Brain microvascular endothelial cell (primary cell): ENCODE measurements around the gene SCGB3A1.

ENCODE experiments used
- DNase-seq: peaks from one replicate; pipeline ENCODE4 v3.0.0-alpha.2; 2020
- H3K27ac ChIP-seq: fragments of 250-450 bp; sonication (Bioruptor Pico); 2 replicates; pipeline ENCODE4 v1.5.1; 2020; ENCODE audit warnings: mild to moderate bottlenecking, moderate library complexity
- H3K27me3 ChIP-seq: fragments of 250-450 bp; sonication (Bioruptor Pico); replicated peaks from 2 replicates; pipeline ENCODE4 v1.5.1; 2020; ENCODE audit warnings: mild to moderate bottlenecking
- H3K36me3 ChIP-seq: fragments of 250-450 bp; sonication (Bioruptor Pico); replicated peaks from 2 replicates; pipeline ENCODE4 v1.5.1; 2020; ENCODE audit warnings: mild to moderate bottlenecking
- H3K4me3 ChIP-seq: 2 replicates; pipeline ENCODE4 v1.5.1; 2011; ENCODE audit warnings: low read depth, mild to moderate bottlenecking, control low read depth, low read length, moderate library complexity
- in situ Hi-C: cut with HindIII; loops from 2 replicates; pipeline ENCODE4 v1.10.0; 2017; ENCODE audit warnings: low sequenced_read_pairs, low pct_ligation_motif_present
- TF ChIP-seq, protein P1 (sequence below): IDR thresholded peaks from 2 replicates; pipeline ENCODE4 v1.5.1; 2011; ENCODE audit warnings: low read depth, mild to moderate bottlenecking, moderate library complexity, low read length, control low read depth, inconsistent platforms; ENCODE audit errors: missing control alignments

SCGB3A1 gene

DNA sequence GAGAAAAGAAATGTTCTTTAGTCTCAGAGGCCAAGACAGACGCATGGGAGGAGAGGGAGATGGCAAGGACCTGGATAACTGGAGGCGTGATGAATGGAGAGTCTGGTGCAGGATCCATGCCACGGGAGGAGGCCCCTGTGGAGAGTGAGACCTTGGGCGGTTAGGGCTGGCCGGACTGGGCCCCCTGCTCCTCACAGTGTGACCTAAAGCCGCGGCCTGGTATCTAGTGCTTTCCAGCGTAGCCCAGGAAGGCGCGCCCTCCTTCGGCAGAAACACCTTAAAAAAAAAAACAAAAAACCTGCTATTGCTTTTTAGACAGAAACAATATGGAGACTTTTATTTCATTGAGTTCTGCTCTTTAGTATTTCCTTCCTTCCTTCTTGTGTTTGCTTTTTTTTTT, 33.1 kb downstream of the SCGB3A1 start:
- Histone ChIP-seq H3K36me3 (no peaks in the 10 kb centered on the region), H3K4me3 (no peak overlapping the region), H3K27ac (no peak overlapping the region), H3K27me3 (no peaks in the 10 kb centered on the region)
- TF ChIP-seq, protein P1, sequence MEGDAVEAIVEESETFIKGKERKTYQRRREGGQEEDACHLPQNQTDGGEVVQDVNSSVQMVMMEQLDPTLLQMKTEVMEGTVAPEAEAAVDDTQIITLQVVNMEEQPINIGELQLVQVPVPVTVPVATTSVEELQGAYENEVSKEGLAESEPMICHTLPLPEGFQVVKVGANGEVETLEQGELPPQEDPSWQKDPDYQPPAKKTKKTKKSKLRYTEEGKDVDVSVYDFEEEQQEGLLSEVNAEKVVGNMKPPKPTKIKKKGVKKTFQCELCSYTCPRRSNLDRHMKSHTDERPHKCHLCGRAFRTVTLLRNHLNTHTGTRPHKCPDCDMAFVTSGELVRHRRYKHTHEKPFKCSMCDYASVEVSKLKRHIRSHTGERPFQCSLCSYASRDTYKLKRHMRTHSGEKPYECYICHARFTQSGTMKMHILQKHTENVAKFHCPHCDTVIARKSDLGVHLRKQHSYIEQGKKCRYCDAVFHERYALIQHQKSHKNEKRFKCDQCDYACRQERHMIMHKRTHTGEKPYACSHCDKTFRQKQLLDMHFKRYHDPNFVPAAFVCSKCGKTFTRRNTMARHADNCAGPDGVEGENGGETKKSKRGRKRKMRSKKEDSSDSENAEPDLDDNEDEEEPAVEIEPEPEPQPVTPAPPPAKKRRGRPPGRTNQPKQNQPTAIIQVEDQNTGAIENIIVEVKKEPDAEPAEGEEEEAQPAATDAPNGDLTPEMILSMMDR = no peak
- in situ Hi-C loops = no loop called here
- no peak for DNase-seq

DNA sequence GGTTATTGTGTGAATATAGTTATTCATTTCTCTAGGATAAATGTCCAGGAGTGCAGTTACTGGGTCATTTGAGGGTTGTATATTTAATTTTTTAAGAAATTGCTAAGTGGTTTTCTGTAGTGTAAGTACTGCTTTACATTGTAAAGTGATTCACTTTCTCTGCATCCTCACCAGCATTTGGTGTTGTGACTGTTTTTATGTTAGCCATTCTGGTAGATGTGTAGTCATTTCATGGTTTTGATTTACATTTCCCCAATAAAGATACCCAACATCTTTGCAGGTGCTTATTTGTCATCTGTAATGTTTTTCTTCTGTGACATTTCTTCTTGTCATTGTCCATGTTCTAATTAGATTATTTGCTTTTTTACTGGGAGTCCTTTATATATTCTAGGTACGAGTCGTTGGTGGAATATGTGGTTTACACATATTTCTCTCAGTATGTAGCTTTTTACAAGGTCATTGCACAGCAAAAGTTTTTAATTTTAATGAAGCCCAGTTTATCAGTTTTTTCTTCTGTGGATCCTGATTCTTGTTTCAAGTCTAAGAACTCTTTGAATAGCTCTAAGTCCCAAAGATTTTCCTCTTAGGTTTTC, 34.0 kb downstream of the SCGB3A1 start:
- in situ Hi-C loops = no loop called here
- no peak overlapping the region for H3K27ac ChIP-seq
- TF ChIP-seq, protein P1 = no peak
- no peak overlapping the region for H3K4me3 ChIP-seq
- H3K27me3 ChIP-seq = no peaks in the 10 kb centered on the region
- no peaks in the 10 kb centered on the region for H3K36me3 ChIP-seq
- no peak for DNase-seq

DNA sequence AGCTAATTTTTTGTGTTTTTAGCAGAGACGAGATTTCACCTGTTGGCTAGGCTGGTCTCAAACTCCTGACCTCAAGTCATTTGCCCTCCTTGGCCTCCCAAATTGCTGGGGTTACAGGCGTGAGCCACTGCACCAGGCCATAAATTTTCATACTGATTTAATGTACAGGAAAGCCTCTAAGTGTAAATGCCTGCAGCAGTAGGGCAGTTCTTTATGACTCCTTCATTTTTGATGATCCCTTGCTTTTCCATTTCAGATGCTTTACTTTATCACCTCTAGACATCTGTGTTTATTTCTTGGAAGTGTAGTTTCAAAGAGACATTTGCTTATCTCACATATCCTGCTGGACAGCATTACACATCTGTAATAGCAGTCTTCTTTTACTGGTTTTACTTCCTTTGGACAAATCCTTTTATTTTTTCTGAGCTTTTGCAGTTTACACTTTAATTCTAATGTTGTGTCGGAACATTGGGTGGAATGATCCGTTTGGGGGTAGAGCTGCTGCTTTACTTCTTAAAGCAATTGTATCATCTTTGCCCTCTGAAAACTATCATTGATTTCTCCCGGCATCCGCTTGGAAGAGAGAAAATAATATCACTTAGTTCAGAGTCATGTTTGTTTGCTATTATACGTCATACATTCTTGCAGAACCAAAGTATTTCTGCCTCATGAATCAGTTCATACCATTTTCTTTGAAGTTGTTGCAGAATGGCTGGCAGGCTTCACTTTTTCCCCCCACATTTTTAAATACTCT, 36.0 kb downstream of the SCGB3A1 start:
- TF ChIP-seq, protein P1 = no peak
- Histone ChIP-seq H3K36me3 (no peaks in the 10 kb centered on the region), H3K27me3 (no peaks in the 10 kb centered on the region), H3K4me3 (no peak overlapping the region), H3K27ac (peak overlapping the region; percentile 43)
- peak; percentile 7 for DNase-seq
- in situ Hi-C loops = no loop called here

DNA sequence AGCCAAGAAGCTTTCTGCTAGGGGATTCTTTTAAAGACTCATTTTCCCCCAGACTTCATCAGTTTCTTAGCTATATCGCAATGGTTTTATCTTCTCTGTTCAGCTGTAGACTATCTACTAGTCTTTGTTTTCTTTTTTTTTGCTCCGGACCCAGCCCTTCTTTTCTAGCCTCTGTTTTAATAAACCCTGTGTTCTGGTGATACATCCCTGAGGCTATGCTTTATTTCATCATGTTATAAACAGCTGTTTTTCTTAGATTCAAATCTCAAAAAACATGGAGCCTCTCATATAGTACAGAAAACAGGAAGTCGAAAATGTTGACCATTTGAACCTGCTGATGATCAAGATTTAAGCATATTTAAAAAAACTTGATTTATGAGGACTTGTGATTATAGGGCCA, 37.8 kb downstream of the SCGB3A1 start:
- TF ChIP-seq, protein P1 = no peak
- Histone ChIP-seq H3K4me3 (no peak overlapping the region), H3K27me3 (no peaks in the 10 kb centered on the region), H3K36me3 (peaks cover 5% of the 10 kb centered on the region), H3K27ac (no peak overlapping the region)
- in situ Hi-C loops = no loop called here
- no peak for DNase-seq

DNA sequence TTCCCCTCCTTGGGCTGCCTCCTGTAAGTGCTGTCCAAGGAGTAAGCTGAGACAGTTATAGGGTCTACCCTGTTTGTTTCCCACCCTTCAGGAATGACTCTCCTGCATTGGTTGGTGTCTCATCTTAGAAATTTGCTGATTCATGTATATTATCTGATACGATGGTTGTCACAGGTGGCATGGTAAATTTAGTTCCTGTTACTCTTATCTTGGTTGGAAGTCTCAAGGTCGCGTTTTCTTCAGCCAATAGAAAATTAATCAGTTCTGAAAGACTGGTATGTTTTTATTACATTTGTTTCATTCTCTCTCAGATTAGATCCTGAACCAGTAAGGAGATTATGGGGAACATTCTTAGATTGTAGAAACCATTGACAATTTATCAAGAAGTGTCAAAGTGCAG, 42.7 kb downstream of the SCGB3A1 start:
- Histone ChIP-seq H3K4me3 (no peak overlapping the region), H3K36me3 (peaks cover 5% of the 10 kb centered on the region), H3K27ac (no peak overlapping the region), H3K27me3 (no peaks in the 10 kb centered on the region)
- no peak for DNase-seq
- TF ChIP-seq, protein P1 = no peak
- in situ Hi-C loops = no loop called here

DNA sequence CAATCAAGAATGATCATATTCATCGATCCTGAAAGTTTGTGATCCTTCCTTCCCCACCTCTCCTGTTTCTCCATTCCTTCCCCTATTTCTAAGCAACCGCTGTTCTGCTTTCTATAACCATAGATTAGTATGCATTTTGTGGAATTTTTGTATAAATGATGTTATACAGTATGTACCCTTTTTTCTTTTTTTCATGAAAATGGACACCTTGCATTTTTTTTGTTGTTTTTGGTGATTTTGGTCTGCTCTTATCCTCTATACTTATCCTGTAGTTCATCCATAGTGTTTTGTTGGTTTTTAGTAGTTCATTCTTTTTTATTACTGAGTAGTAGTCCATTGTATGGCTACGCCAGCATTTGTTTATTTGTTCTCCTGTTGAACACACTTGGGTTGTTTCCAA, 46.1 kb downstream of the SCGB3A1 start:
- in situ Hi-C loops = no loop called here
- Histone ChIP-seq H3K4me3 (no peak overlapping the region), H3K27me3 (no peaks in the 10 kb centered on the region), H3K27ac (no peak overlapping the region), H3K36me3 (peaks cover 5% of the 10 kb centered on the region)
- no peak for DNase-seq
- TF ChIP-seq, protein P1 = no peak
